A673 (cell line): ENCODE data around the gene FANCL. TPM values are rescaled to one million over a fixed set of nuclear protein-coding genes. Genes with fewer than 3 reads are reported as not detected.

Experiments used
- BruUV-seq: library from RNA; stranded (reverse); fragments of 400-500 nt; replicated peaks from 2 replicates; lab custom pipeline; 2021; lab: Mats Ljungman, UMichigan
- CTCF ChIA-PET: fragments of 300-600 bp; sonication (Branson Sonifier 250); formaldehyde crosslinking; loops from one replicate; lab custom pipeline; 2022; ENCODE audit warnings: antibody characterized with exemption; lab: Charles Lee
- POLR2A ChIA-PET: fragments of 300-600 bp; sonication (Branson Sonifier 250); formaldehyde crosslinking; loops from one replicate; lab custom pipeline; 2022; ENCODE audit warnings: antibody characterized with exemption; ENCODE audit not compliant: low non-redundant PET; lab: Charles Lee
- DNase-seq: peaks from one replicate; pipeline ENCODE4 v3.0.0-alpha.2; 2015; ENCODE audit warnings: low spot score
- H3K27ac ChIP-seq: fragments of 200-600 bp; sonication (generic); 2 replicates; pipeline ENCODE4 v1.5.1; 2016; ENCODE audit warnings: mixed run types, low read depth, mild to moderate bottlenecking, mixed read lengths, antibody characterized with exemption, low read length; ENCODE audit not compliant: poor library complexity, severe bottlenecking
- H3K27me3 ChIP-seq: fragments of 200-600 bp; sonication (generic); replicated peaks from 2 replicates; pipeline ENCODE4 v1.6.1; 2017; ENCODE audit warnings: mixed run types, low read depth, mild to moderate bottlenecking, mixed read lengths, antibody characterized with exemption, low read length; ENCODE audit not compliant: insufficient read depth, poor library complexity
- H3K36me3 ChIP-seq: fragments of 200-600 bp; sonication (generic); 2 replicates; pipeline ENCODE4 v1.6.1; 2016; ENCODE audit warnings: mixed run types, mild to moderate bottlenecking, mixed read lengths, antibody characterized with exemption, low read length; ENCODE audit not compliant: insufficient read depth, poor library complexity, severe bottlenecking
- H3K4me1 ChIP-seq: fragments of 200-600 bp; sonication (generic); 2 replicates; pipeline ENCODE4 v1.6.1; 2017; ENCODE audit warnings: mixed run types, mild to moderate bottlenecking, mixed read lengths, antibody characterized with exemption, low read length; ENCODE audit not compliant: insufficient read depth, poor library complexity, severe bottlenecking
- H3K4me3 ChIP-seq: fragments of 200-600 bp; sonication (generic); 2 replicates; pipeline ENCODE4 v1.5.1; 2016; ENCODE audit warnings: low read depth, mixed run types, mild to moderate bottlenecking, mixed read lengths, low read length; ENCODE audit not compliant: poor library complexity, severe bottlenecking
- H3K9me3 ChIP-seq: fragments of 200-600 bp; sonication (generic); 2 replicates; pipeline ENCODE4 v1.6.1; 2016; ENCODE audit warnings: mixed run types, low read depth, mild to moderate bottlenecking, mixed read lengths, antibody characterized with exemption, low read length; ENCODE audit not compliant: poor library complexity, severe bottlenecking
- CTCF ChIP-seq: fragments of 300-800, 200-600 bp; sonication (generic); conservative IDR thresholded peaks from 2 replicates; pipeline ENCODE4 v1.5.1; 2017; ENCODE audit warnings: low read depth, mild to moderate bottlenecking, antibody characterized with exemption, low read length, moderate library complexity, mixed read lengths
- EZH2 ChIP-seq: fragments of 200-600 bp; sonication (generic); IDR thresholded peaks from 2 replicates; pipeline ENCODE4 v1.6.1; 2017; ENCODE audit warnings: borderline replicate concordance, low read depth, mild to moderate bottlenecking, mixed read lengths, antibody characterized with exemption, low read length; ENCODE audit not compliant: poor library complexity, severe bottlenecking
- intact Hi-C: fragments of 100-400 bp; cut with micrococcal nuclease; formaldehyde crosslinking; loops from one replicate; pipeline ENCODE4 v1.10.0; 2022; ENCODE audit not compliant: unreplicated experiment
- total RNA-seq: library from RNA; stranded (reverse); gene quantifications from 2 replicates; pipeline ENCODE4 v1.2.3, GENCODE V29; 2021

Gene FANCL
- total RNA-seq, 1 experiment from 2014 or later, result 34.7 TPM

DNA sequence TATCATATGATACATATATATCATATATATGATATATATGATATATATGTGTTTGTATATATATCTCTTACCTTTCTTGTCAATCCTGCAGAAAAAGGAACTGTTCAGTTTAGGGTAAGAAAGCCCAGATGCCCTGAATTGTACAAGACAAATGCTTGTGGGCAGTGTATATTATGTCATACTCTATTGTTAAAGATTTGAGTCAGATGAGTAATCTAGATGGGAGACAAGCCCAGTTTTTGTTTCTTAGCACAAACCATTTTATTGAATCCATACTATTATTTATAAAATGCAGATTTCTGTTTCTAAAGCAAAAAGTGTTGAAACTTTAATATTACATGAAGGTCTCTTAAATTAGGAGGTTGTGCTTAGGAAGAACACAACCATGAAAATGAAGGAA lies 103.9 kb downstream of the FANCL start:
- H3K27ac ChIP-seq, result no peak overlapping the region
- intact Hi-C loops, result loop anchor here (10.0 kb wide), 1 partner anchor 1048 kb away; no protein-coding TSS in a partner anchor
- DNase-seq, result no peak
- H3K9me3 ChIP-seq, result no peaks in the 10 kb centered on the region
- ChIA-PET CTCF (no interaction called here), POLR2A (no interaction called here)
- no peaks in the 10 kb centered on the region for H3K36me3 ChIP-seq
- no peak overlapping the region for H3K4me3 ChIP-seq
- TF ChIP-seq EZH2 (no peak), CTCF (no peak)
- H3K27me3 ChIP-seq, result no peaks in the 10 kb centered on the region
- no TSS peak for BruUV-seq
- H3K4me1 ChIP-seq, result no peaks in the 10 kb centered on the region

DNA sequence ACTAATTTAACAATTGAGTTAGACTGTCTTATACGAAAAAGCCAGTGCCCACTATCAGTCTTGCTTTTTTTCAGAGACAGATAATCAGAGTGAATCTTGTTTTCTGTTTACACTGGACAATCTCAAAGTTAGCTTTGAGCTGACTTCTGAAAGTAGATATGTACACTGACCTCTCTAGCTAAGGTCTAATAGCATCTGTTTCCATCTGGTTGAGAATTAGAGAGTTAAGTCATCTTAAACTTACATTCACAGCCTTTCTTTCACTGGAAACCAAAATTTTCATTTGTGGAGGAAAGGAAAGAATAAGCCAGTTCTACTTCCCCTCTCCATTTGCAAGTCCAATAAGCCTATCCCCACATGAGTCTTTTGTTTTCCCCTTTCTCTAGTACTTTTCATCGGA lies 105.3 kb downstream of the FANCL start:
- H3K9me3 ChIP-seq, result no peaks in the 10 kb centered on the region
- intact Hi-C loops, result loop anchor here (10.0 kb wide), 1 partner anchor 1049 kb away; no protein-coding TSS in a partner anchor
- H3K4me1 ChIP-seq, result no peaks in the 10 kb centered on the region
- H3K36me3 ChIP-seq, result no peaks in the 10 kb centered on the region
- no peak for TF ChIP-seq EZH2
- no peak for TF ChIP-seq CTCF
- no peak overlapping the region for H3K27ac ChIP-seq
- H3K27me3 ChIP-seq, result no peaks in the 10 kb centered on the region
- ChIA-PET POLR2A (no interaction called here), CTCF (no interaction called here)
- BruUV-seq, result no TSS peak
- no peak overlapping the region for H3K4me3 ChIP-seq
- DNase-seq, result no peak

GRCh38 chr2:58133395-58133794 lies 107.7 kb downstream of the FANCL start:
- POLR2A ChIA-PET, result no interaction called here

More at GRCh38 chr2:58133395-58133794, 107.7 kb downstream of the FANCL start:
- CTCF ChIA-PET, result no interaction called here
- TF ChIP-seq EZH2 (no peak), CTCF (no peak)
- H3K4me1 ChIP-seq, result no peaks in the 10 kb centered on the region
- BruUV-seq, result no TSS peak
- no peak overlapping the region for H3K27ac ChIP-seq
- no peaks in the 10 kb centered on the region for H3K9me3 ChIP-seq
- no peaks in the 10 kb centered on the region for H3K27me3 ChIP-seq
- H3K4me3 ChIP-seq, result no peak overlapping the region
- no peaks in the 10 kb centered on the region for H3K36me3 ChIP-seq
- intact Hi-C loops, result loop anchor here (5.0 to 10.0 kb wide), 3 partner anchors 226 to 1051 kb away; no protein-coding TSS in a partner anchor
- DNase-seq, result no peak
